Suprapubic skin (tissue), 4 donors: ENCODE results near the gene HNF1A.

ENCODE experiments used
- CTCF ChIP-seq, 2 donors: fragments of 200-600 bp in 1 of 2; fragments of 450-650 bp in 1 of 2; sonication (generic) in 1 of 2; IDR thresholded peaks; one replicate each; pipeline ENCODE4 v1.5.1; 2016 to 2019; ENCODE audit warnings: antibody characterized with exemption in 2 of 2, mild to moderate bottlenecking in 1 of 2, moderate library complexity in 1 of 2
- POLR2A ChIP-seq, 2 donors: fragments of 450-650 bp; IDR thresholded peaks; one replicate each; pipeline ENCODE4 v1.6.1; 2017; ENCODE audit warnings: antibody characterized with exemption in 2 of 2, mild to moderate bottlenecking in 2 of 2, moderate library complexity in 2 of 2
- POLR2AphosphoS5 ChIP-seq, 3 donors: sonication (generic); formaldehyde crosslinking; IDR thresholded peaks; one replicate each; pipeline ENCODE4 v1.6.1; 2017; ENCODE audit warnings: antibody characterized with exemption in 3 of 3

- TF ChIP-seq CTCF (IDR thresholded peaks at IDR 0.05) (no peak), POLR2AphosphoS5 (IDR thresholded peaks at IDR 0.05) (no peak), POLR2A (IDR thresholded peaks at IDR 0.05) (no peak)
Observed at GRCh38 chr12:121038861-121039668, 60.7 kb downstream of the HNF1A start, which contains the start of gene OASL.
